ENCODE results near the gene KCNG1. TPM values are rescaled to one million over a fixed set of nuclear protein-coding genes. Genes with fewer than 3 reads are reported as not detected.
A peak's percentile ranks its signal among the peaks of the same experiment; 100 is the strongest.

KCNG1 gene
- polyA plus RNA-seq, 1 experiment, result 16.0 TPM

DNA sequence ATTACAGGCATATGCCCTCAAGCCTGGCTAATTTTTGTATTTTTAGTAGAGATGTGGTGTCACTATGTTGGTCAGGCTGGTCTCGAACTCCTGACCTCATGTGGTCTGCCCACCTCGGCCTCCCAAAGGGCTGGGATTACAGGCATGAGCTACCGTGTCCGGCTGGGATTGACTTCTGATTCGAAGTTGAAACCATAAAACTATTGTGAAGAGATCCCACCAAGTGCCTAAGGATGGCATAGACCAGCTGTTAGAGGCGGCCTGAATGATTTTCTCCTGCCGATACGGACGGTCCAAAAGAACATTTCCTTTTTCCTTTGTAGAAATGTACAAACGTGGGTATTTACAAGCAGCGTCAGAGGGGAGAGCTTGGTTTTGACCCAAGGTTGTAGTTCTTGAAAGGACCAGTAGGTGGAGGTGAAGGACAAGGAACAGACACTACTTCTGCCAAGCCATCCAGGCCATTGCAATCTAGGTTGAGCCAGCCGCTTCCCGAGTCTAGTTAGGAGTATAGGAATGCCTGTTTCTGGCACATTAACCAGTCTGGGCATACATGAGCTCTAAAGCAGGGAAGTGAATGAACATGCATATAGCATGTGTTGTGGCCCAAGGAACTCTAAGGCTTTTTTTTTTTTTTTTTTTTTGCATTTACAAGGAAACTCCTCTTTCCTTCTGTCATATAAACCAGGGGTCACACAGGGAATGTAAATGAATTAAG lies 35.3 kb downstream of the KCNG1 start:
- CTCF ChIA-PET, result interaction anchor here (0.5 to 8.0 kb wide), 72 partner anchors 9 to 1162 kb away, joined by 3 to 295 read pairs (median 4); partner anchors contain the start of genes BCAS4 and KCNG1
- TF ChIP-seq, protein P1, sequence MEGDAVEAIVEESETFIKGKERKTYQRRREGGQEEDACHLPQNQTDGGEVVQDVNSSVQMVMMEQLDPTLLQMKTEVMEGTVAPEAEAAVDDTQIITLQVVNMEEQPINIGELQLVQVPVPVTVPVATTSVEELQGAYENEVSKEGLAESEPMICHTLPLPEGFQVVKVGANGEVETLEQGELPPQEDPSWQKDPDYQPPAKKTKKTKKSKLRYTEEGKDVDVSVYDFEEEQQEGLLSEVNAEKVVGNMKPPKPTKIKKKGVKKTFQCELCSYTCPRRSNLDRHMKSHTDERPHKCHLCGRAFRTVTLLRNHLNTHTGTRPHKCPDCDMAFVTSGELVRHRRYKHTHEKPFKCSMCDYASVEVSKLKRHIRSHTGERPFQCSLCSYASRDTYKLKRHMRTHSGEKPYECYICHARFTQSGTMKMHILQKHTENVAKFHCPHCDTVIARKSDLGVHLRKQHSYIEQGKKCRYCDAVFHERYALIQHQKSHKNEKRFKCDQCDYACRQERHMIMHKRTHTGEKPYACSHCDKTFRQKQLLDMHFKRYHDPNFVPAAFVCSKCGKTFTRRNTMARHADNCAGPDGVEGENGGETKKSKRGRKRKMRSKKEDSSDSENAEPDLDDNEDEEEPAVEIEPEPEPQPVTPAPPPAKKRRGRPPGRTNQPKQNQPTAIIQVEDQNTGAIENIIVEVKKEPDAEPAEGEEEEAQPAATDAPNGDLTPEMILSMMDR (IDR thresholded peaks at IDR 0.05; ENCODE audit: low read depth, low read length), result peak; percentile 92
- POLR2A ChIA-PET, result interaction anchor here (0.5 to 1.1 kb wide), 7 partner anchors 29 to 392 kb away, joined by 3 to 9 read pairs (median 6); partner anchors contain the start of genes DPM1 and MOCS3
- H3K27me3 ChIP-seq (ENCODE audit: control insufficient read depth, insufficient read depth, low read length), result no peaks in the 10 kb centered on the region
- H3K9me3 ChIP-seq (ENCODE audit: control insufficient read depth, insufficient read depth, low read length), result no peaks in the 10 kb centered on the region
- H3K4me3 ChIP-seq (ENCODE audit: low read depth, low read length), result no peak overlapping the region
- DNase-seq (ENCODE audit: low read depth, low spot score), result peak; percentile 81
- no peak overlapping the region for H3K27ac ChIP-seq (ENCODE audit: low read depth, low read length)

DNA sequence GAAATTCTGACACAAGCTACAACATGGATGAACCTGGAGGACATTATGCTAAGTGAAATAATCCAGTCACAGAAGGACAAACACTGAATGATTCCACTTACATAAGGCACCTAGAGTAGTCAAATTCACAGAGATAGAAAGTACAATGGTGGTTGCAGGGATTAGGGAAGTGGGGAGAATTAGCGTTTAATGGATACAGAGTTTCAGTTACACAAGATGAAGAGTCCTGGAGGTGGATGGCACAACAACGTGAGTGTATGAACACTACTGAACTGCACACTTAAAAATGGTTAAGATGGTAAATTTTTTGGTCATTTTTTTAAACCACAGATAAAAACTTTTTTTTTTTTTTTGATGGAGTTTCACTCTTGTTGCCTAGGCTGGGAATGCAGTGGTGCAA lies 39.6 kb downstream of the KCNG1 start:
- no peak overlapping the region for H3K27ac ChIP-seq (ENCODE audit: low read depth, low read length)
- no peak overlapping the region for H3K4me3 ChIP-seq (ENCODE audit: low read depth, low read length)
- H3K9me3 ChIP-seq (ENCODE audit: control insufficient read depth, insufficient read depth, low read length), result no peaks in the 10 kb centered on the region
- no peak for DNase-seq (ENCODE audit: low read depth, low spot score)
- no peaks in the 10 kb centered on the region for H3K27me3 ChIP-seq (ENCODE audit: control insufficient read depth, insufficient read depth, low read length)
- ChIA-PET POLR2A (no interaction called here), CTCF (interaction anchor here (0.6 to 5.5 kb wide), 5 partner anchors 9 to 612 kb away, joined by 3 to 57 read pairs (median 3); no protein-coding TSS in a partner anchor)
- TF ChIP-seq, protein P1 (IDR thresholded peaks at IDR 0.05; ENCODE audit: low read depth, low read length), result no peak

DNA sequence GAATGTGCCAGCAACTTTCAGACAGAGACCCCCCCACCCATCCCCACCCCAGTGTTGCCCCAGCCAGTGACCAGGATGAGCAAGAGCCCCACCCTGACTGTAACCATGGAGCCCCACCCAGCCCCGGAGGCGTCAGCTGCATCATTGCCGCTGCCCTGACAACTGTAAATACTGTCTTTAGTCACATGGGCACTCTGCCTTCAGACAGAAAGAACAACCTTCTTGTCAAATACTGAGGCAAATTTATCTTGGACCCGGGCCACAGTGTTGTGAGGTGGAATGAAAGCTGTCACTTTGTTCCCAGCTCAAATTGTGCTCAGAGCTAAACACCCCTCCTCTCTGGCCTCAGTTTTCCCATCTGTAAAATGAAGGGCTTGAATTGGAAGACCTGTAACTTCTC lies 40.5 kb downstream of the KCNG1 start:
- Histone ChIP-seq H3K27ac (ENCODE audit: low read depth, low read length) (no peak overlapping the region), H3K27me3 (ENCODE audit: control insufficient read depth, insufficient read depth, low read length) (no peaks in the 10 kb centered on the region), H3K9me3 (ENCODE audit: control insufficient read depth, insufficient read depth, low read length) (no peaks in the 10 kb centered on the region), H3K4me3 (ENCODE audit: low read depth, low read length) (no peak overlapping the region)
- no peak for DNase-seq (ENCODE audit: low read depth, low spot score)
- TF ChIP-seq, protein P1 (IDR thresholded peaks at IDR 0.05; ENCODE audit: low read depth, low read length), result no peak
- ChIA-PET POLR2A (interaction anchor here (0.7 kb wide), 1 partner anchor 359 kb away, joined by 3 read pairs; no protein-coding TSS in a partner anchor), CTCF (interaction anchor here (0.5 to 5.5 kb wide), 23 partner anchors 10 to 1163 kb away, joined by 3 to 57 read pairs (median 4); partner anchors contain the start of genes BCAS4, DPM1 and MOCS3)

- ChIA-PET POLR2A (interaction anchor here (0.7 kb wide), 1 partner anchor 360 kb away, joined by 3 read pairs; no protein-coding TSS in a partner anchor), CTCF (interaction anchor here (0.6 to 5.5 kb wide), 28 partner anchors 10 to 1164 kb away, joined by 3 to 57 read pairs (median 5); partner anchors contain the start of genes BCAS4, DPM1 and MOCS3)
- TF ChIP-seq, protein P1 (IDR thresholded peaks at IDR 0.05; ENCODE audit: low read depth, low read length), result no peak
- DNase-seq (ENCODE audit: low read depth, low spot score), result no peak
- no peaks in the 10 kb centered on the region for H3K27me3 ChIP-seq (ENCODE audit: control insufficient read depth, insufficient read depth, low read length)
- H3K4me3 ChIP-seq (ENCODE audit: low read depth, low read length), result no peak overlapping the region
- no peaks in the 10 kb centered on the region for H3K9me3 ChIP-seq (ENCODE audit: control insufficient read depth, insufficient read depth, low read length)
- no peak overlapping the region for H3K27ac ChIP-seq (ENCODE audit: low read depth, low read length)
These were observed 41.2 kb downstream of the KCNG1 start for GRCh38 chr20:50981714-50982048.

All from AG04450 (cell line).